H9 (cell line): ENCODE measurements around the gene RNF180. TPM values are rescaled to one million over a fixed set of nuclear protein-coding genes. Genes with fewer than 3 reads are reported as not detected.

Experiments used
- DNase-seq: peaks from one replicate; pipeline ENCODE4 v3.0.0-alpha.2; 2017
- H2AFZ ChIP-seq: one replicate; pipeline ENCODE4 v1.6.1; 2013; ENCODE audit warnings: mild to moderate bottlenecking, low read length, control low read depth, moderate library complexity
- H2AK5ac ChIP-seq: 2 replicates; pipeline ENCODE4 v1.6.1; 2013; ENCODE audit warnings: low read length, control low read depth, mixed read lengths; ENCODE audit not compliant: insufficient read length
- H2BK120ac ChIP-seq: one replicate; pipeline ENCODE4 v1.6.1; 2013; ENCODE audit warnings: low read depth, mild to moderate bottlenecking, low read length, control low read depth, inconsistent platforms; ENCODE audit not compliant: poor library complexity, severe bottlenecking
- H2BK12ac ChIP-seq: 2 replicates; pipeline ENCODE4 v1.6.1; 2013; ENCODE audit warnings: low read length, control low read depth, mixed read lengths, low read depth; ENCODE audit not compliant: insufficient read length
- H2BK15ac ChIP-seq: 2 replicates; pipeline ENCODE4 v1.6.1; 2013; ENCODE audit warnings: low read depth, low read length, control low read depth
- H2BK20ac ChIP-seq: one replicate; pipeline ENCODE4 v1.6.1; 2013; ENCODE audit warnings: low read depth, mild to moderate bottlenecking, low read length, control low read depth, inconsistent platforms; ENCODE audit not compliant: poor library complexity, severe bottlenecking
- H2BK5ac ChIP-seq: 2 replicates; pipeline ENCODE4 v1.6.1; 2013; ENCODE audit warnings: low read length, control low read depth, mixed read lengths; ENCODE audit not compliant: insufficient read length
- H3K14ac ChIP-seq: 2 replicates; pipeline ENCODE4 v1.6.1; 2013; ENCODE audit warnings: low read length, control low read depth; ENCODE audit not compliant: insufficient read depth
- H3K18ac ChIP-seq: 2 replicates; pipeline ENCODE4 v1.6.1; 2013; ENCODE audit warnings: low read depth, mild to moderate bottlenecking, mixed read lengths, low read length, control low read depth; ENCODE audit not compliant: insufficient read length
- H3K23ac ChIP-seq: 2 replicates; pipeline ENCODE4 v1.6.1; 2013; ENCODE audit warnings: low read length, control low read depth, mixed read lengths, low read depth; ENCODE audit not compliant: insufficient read length
- H3K23me2 ChIP-seq: 2 replicates; pipeline ENCODE4 v1.6.1; 2013; ENCODE audit warnings: low read depth, mild to moderate bottlenecking, mixed read lengths, low read length, control low read depth; ENCODE audit not compliant: insufficient read length, poor library complexity, severe bottlenecking
- H3K27ac ChIP-seq: 2 replicates; pipeline ENCODE4 v1.5.1; 2013; ENCODE audit warnings: low read length, control low read depth, mixed read lengths, low read depth; ENCODE audit not compliant: insufficient read length
- H3K27me3 ChIP-seq: 2 replicates; pipeline ENCODE4 v1.6.1; 2013; ENCODE audit warnings: low read length, control low read depth, inconsistent platforms; ENCODE audit not compliant: insufficient read depth
- H3K4ac ChIP-seq: 2 replicates; pipeline ENCODE4 v1.6.1; 2013; ENCODE audit warnings: low read depth, mild to moderate bottlenecking, control low read depth, inconsistent platforms, low read length, moderate library complexity
- H3K4me1 ChIP-seq: 2 replicates; pipeline ENCODE4 v1.6.1; 2013; ENCODE audit warnings: low read length, control low read depth, inconsistent platforms; ENCODE audit not compliant: insufficient read depth
- H3K4me2 ChIP-seq: 2 replicates; pipeline ENCODE4 v1.6.1; 2013; ENCODE audit warnings: low read length, control low read depth, mixed read lengths; ENCODE audit not compliant: insufficient read length, insufficient read depth
- H3K56ac ChIP-seq: 2 replicates; pipeline ENCODE4 v1.6.1; 2013; ENCODE audit warnings: low read depth, mild to moderate bottlenecking, mixed read lengths, low read length, control low read depth; ENCODE audit not compliant: insufficient read length
- H3K79me1 ChIP-seq: 2 replicates; pipeline ENCODE4 v1.6.1; 2013; ENCODE audit warnings: low read depth, mild to moderate bottlenecking, moderate library complexity, low read length, control low read depth, inconsistent platforms; ENCODE audit not compliant: insufficient read depth, poor library complexity, severe bottlenecking
- H3K79me2 ChIP-seq: 2 replicates; pipeline ENCODE4 v1.6.1; 2013; ENCODE audit warnings: low read length, control low read depth, inconsistent platforms; ENCODE audit not compliant: insufficient read depth
- H3K9ac ChIP-seq: 2 replicates; pipeline ENCODE4 v1.6.1; 2013; ENCODE audit warnings: low read length, control low read depth, mixed read lengths; ENCODE audit not compliant: insufficient read length; ENCODE audit errors: extremely low read depth
- H3K9me3 ChIP-seq: one replicate; pipeline ENCODE4 v1.6.1; 2013; ENCODE audit warnings: low read depth, low read length, inconsistent platforms; ENCODE audit not compliant: control insufficient read depth
- H3T11ph ChIP-seq: one replicate; pipeline ENCODE4 v1.6.1; 2013; ENCODE audit warnings: mild to moderate bottlenecking, low read length, control low read depth, inconsistent platforms
- H4K20me1 ChIP-seq: one replicate; pipeline ENCODE4 v1.6.1; 2013; ENCODE audit not compliant: control insufficient read depth, insufficient read length, insufficient read depth
- H4K5ac ChIP-seq: 2 replicates; pipeline ENCODE4 v1.6.1; 2013; ENCODE audit warnings: low read depth, mild to moderate bottlenecking, mixed read lengths, low read length, control low read depth; ENCODE audit not compliant: insufficient read length
- H4K8ac ChIP-seq: replicated peaks from 2 replicates; pipeline ENCODE4 v1.6.1; 2013; ENCODE audit warnings: low read length, control low read depth, mixed read lengths, low read depth; ENCODE audit not compliant: insufficient read length
- H4K91ac ChIP-seq: 2 replicates; pipeline ENCODE4 v1.6.1; 2013; ENCODE audit warnings: low read depth, mild to moderate bottlenecking, moderate library complexity, mixed read lengths, low read length, control low read depth; ENCODE audit not compliant: insufficient read length
- H3K27ac Mint-ChIP-seq, 3 experiments: 2 replicates in 2 of 3; 3 replicates in 1 of 3; pipeline ENCODE4 v1.8.0; 2020 to 2021; ENCODE audit warnings: mixed read lengths in 3 of 3, mild to moderate bottlenecking in 1 of 3, moderate library complexity in 1 of 3
- H3K27me3 Mint-ChIP-seq: 2 replicates; pipeline ENCODE4 v1.8.0; 2021; ENCODE audit warnings: low read depth, mild to moderate bottlenecking, moderate library complexity, mixed read lengths
- H3K36me3 Mint-ChIP-seq, 3 experiments: 2 replicates in 2 of 3; 3 replicates in 1 of 3; pipeline ENCODE4 v1.8.0; 2020 to 2021; ENCODE audit warnings: low read depth in 3 of 3, mixed read lengths in 3 of 3; ENCODE audit not compliant: insufficient read depth in 1 of 3
- H3K4me1 Mint-ChIP-seq, 2 experiments: 2 replicates each; pipeline ENCODE4 v1.8.0; 2020; ENCODE audit warnings: mixed read lengths in 2 of 2
- H3K4me3 Mint-ChIP-seq, 2 experiments: 2 replicates in 1 of 2; 3 replicates in 1 of 2; pipeline ENCODE4 v1.8.0; 2020 to 2021; ENCODE audit warnings: mild to moderate bottlenecking in 2 of 2, mixed read lengths in 2 of 2, moderate library complexity in 1 of 2
- H3K9me3 Mint-ChIP-seq, 2 experiments: 2 replicates in 1 of 2; 3 replicates in 1 of 2; pipeline ENCODE4 v1.8.0; 2020; ENCODE audit warnings: mild to moderate bottlenecking in 2 of 2, mixed read lengths in 2 of 2, moderate library complexity in 1 of 2
- CTCF ChIP-seq: fragments of 200-600 bp; sonication (generic); conservative IDR thresholded peaks from 3 replicates; pipeline ENCODE4 v1.8.0; 2021; ENCODE audit warnings: antibody characterized with exemption, mild to moderate bottlenecking
- WGBS: extraction: QIAGEN DNeasy Blood & Tissue Kit; methylation state at CpG from one replicate; pipeline ENCODE4 v1.1.7; 2013; ENCODE audit warnings: missing lambda C conversion rate, low lambda C conversion rate, mixed read lengths; ENCODE audit not compliant: insufficient read length; ENCODE audit errors: extremely low coverage; 5-methylcytosine and 5-hydroxymethylcytosine counted together
- total RNA-seq: library from RNA; stranded (reverse); gene quantifications from 2 replicates; pipeline ENCODE4 v1.2.1, GENCODE V29; 2021

Gene RNF180
- total RNA-seq, 1 experiment from 2014 or later: 2.5 TPM

DNA sequence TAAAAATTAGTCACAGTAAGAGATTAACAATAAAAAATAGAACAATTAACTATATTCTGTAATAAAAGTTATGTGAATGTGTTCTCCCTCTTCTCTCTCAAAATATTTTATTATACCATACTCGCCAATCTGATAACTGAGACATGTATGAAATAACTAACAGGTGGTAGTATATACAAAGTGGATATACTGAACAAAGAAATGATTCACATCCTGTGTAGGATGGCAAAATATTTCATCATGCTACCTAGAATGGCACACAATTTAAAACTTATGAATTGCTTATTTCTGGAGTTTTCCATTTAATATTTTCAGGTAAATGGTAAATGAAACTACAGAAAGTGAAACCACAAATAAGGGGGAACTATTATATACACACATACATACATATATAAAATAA lies 152.5 kb downstream of the RNF180 start:
- no peak overlapping the region for H2BK120ac ChIP-seq
- Mint-ChIP-seq H3K4me3 (no peak overlapping the region), H3K27ac (no peak overlapping the region), H3K36me3 (no peaks in the 10 kb centered on the region), H3K4me1 (no peaks in the 10 kb centered on the region), H3K9me3 (no peaks in the 10 kb centered on the region), H3K27me3 (no peaks in the 10 kb centered on the region)
- H2AFZ ChIP-seq: no peak overlapping the region
- no peak overlapping the region for H2BK20ac ChIP-seq
- no peaks in the 10 kb centered on the region for H3K79me2 ChIP-seq
- no peaks in the 10 kb centered on the region for H3K4me1 ChIP-seq
- H2BK12ac ChIP-seq: no peak overlapping the region
- no peak overlapping the region for H3K4ac ChIP-seq
- H3K4me2 ChIP-seq: no peak overlapping the region
- H3K23ac ChIP-seq: no peak overlapping the region
- no peak for TF ChIP-seq CTCF
- H2BK15ac ChIP-seq: no peak overlapping the region
- no peak overlapping the region for H4K91ac ChIP-seq
- no peak overlapping the region for H3K27ac ChIP-seq
- no peak overlapping the region for H3T11ph ChIP-seq
- no peak overlapping the region for H2AK5ac ChIP-seq
- no peaks in the 10 kb centered on the region for H3K9me3 ChIP-seq
- DNase-seq: no peak
- H3K9ac ChIP-seq: no peak overlapping the region
- H3K14ac ChIP-seq: no peak overlapping the region
- no peaks in the 10 kb centered on the region for H3K79me1 ChIP-seq
- no peak overlapping the region for H2BK5ac ChIP-seq
- H3K23me2 ChIP-seq: no peaks in the 10 kb centered on the region
- no CpG with 5 or more reads among the region's 1 CpG for WGBS
- H4K8ac ChIP-seq: no peak overlapping the region
- no peaks in the 10 kb centered on the region for H3K27me3 ChIP-seq
- H4K20me1 ChIP-seq: no peaks in the 10 kb centered on the region
- H4K5ac ChIP-seq: no peak overlapping the region
- no peak overlapping the region for H3K56ac ChIP-seq
- H3K18ac ChIP-seq: no peak overlapping the region
